CD4-positive, alpha-beta T cell (primary cell): ENCODE measurements around the gene IRAK2. TPM values are rescaled to one million over a fixed set of nuclear protein-coding genes. Genes with fewer than 3 reads are reported as not detected.
A peak's percentile ranks its signal among the peaks of the same experiment; 100 is the strongest.

Experiments used
- ATAC-seq: fragments of 200-7000 bp; cut with Tn5 transposase; one replicate; pipeline ENCODE4 v1.10.0; 2022; ENCODE audit warnings: mild to moderate bottlenecking; ENCODE audit not compliant: poor library complexity
- CTCF ChIA-PET: fragments of 350-600 bp; sonication (Branson Sonifier 250); formaldehyde crosslinking; loops from one replicate; lab custom pipeline; 2021; ENCODE audit warnings: antibody characterized with exemption, inconsistent platforms; lab: Charles Lee
- POLR2A ChIA-PET: fragments of 350-600 bp; sonication (Branson Sonifier 250); formaldehyde crosslinking; loops from one replicate; lab custom pipeline; 2021; ENCODE audit warnings: antibody characterized with exemption, inconsistent platforms; lab: Charles Lee
- DNase-seq, 14 experiments: peaks; one replicate each; pipeline ENCODE4 v3.0.0-alpha.2; 2013 to 2020; ENCODE audit warnings: mixed read lengths in 2 of 14
- H3K27ac ChIP-seq, 2 donors: one replicate each; pipeline versions ENCODE4 v1.5.1 to v1.7.0; 2013; ENCODE audit warnings: low read length in 2 of 2, low read depth in 1 of 2, mild to moderate bottlenecking in 1 of 2
- H3K27me3 ChIP-seq, 2 experiments: 1 replicate in 1 of 2; 2 replicates in 1 of 2; pipeline versions ENCODE4 v1.6.1 to v1.7.0; 2013; ENCODE audit warnings: low read length in 2 of 2, control low read depth in 1 of 2, mild to moderate bottlenecking in 1 of 2, moderate library complexity in 1 of 2; ENCODE audit not compliant: insufficient read depth in 2 of 2, control insufficient read depth in 1 of 2
- H3K36me3 ChIP-seq: one replicate; pipeline ENCODE4 v1.6.1; 2013; ENCODE audit warnings: low read length, control low read depth; ENCODE audit not compliant: insufficient read depth
- H3K4me1 ChIP-seq: one replicate; pipeline ENCODE4 v1.6.1; 2013; ENCODE audit warnings: low read length, control low read depth; ENCODE audit not compliant: insufficient read depth
- H3K4me3 ChIP-seq: one replicate; pipeline ENCODE4 v1.5.1; 2013; ENCODE audit warnings: mild to moderate bottlenecking, low read length, moderate library complexity
- H3K9me3 ChIP-seq, 2 experiments: 1 replicate in 1 of 2; 2 replicates in 1 of 2; pipeline versions ENCODE4 v1.6.1 to v1.7.0; 2013; ENCODE audit warnings: low read length in 2 of 2, mild to moderate bottlenecking in 2 of 2, control low read depth in 1 of 2, moderate library complexity in 1 of 2; ENCODE audit not compliant: control insufficient read depth in 1 of 2, insufficient read depth in 1 of 2
- H3K27ac Mint-ChIP-seq: one replicate; pipeline ENCODE4 v1.8.0; 2020; ENCODE audit warnings: mixed read lengths
- H3K27me3 Mint-ChIP-seq: one replicate; pipeline ENCODE4 v1.8.0; 2021; ENCODE audit warnings: mixed read lengths
- H3K36me3 Mint-ChIP-seq: one replicate; pipeline ENCODE4 v1.8.0; 2021; ENCODE audit warnings: low read depth, mixed read lengths
- H3K4me1 Mint-ChIP-seq: one replicate; pipeline ENCODE4 v1.8.0; 2021; ENCODE audit warnings: low read depth, mixed read lengths
- H3K4me3 Mint-ChIP-seq: one replicate; pipeline ENCODE4 v1.8.0; 2020; ENCODE audit warnings: mild to moderate bottlenecking, mixed read lengths
- H3K9me3 Mint-ChIP-seq: one replicate; pipeline ENCODE4 v1.8.0; 2020; ENCODE audit warnings: mixed read lengths
- intact Hi-C, 2 experiments: fragments of 100-400 bp; cut with DNase I in 1 of 2; cut with micrococcal nuclease in 1 of 2; formaldehyde crosslinking; loops; one replicate each; pipeline versions ENCODE4 v1.15.1 to v1.9.0; 2023 to 2025; cut with DNase I, micrococcal nuclease
- total RNA-seq, 174 experiments: library from RNA in 2 of 174; stranded (reverse) in 2 of 174; gene quantifications; one replicate each; pipeline ENCODE4 v1.2.3 and lab custom pipeline; 2021 to 2026
- TF ChIP-seq, protein P1 (sequence below): fragments of 200-600 bp; IDR thresholded peaks from one replicate; pipeline ENCODE4 v1.8.0; 2022; ENCODE audit warnings: antibody characterized with exemption, mild to moderate bottlenecking

Gene IRAK2
- total RNA-seq, 2 experiments from 2014 or later: 1.4 to 1.6 TPM

GRCh38 chr3:10217359-10217758, 52.6 kb downstream of the IRAK2 start:
- ChIA-PET POLR2A (no interaction called here), CTCF (no interaction called here)
- Mint-ChIP-seq H3K27me3 (no peaks in the 10 kb centered on the region), H3K36me3 (peaks cover 51% of the 10 kb centered on the region), H3K4me1 (peaks cover 13% of the 10 kb centered on the region), H3K27ac (no peak overlapping the region), H3K4me3 (no peak overlapping the region), H3K9me3 (peaks cover 3% of the 10 kb centered on the region)
- no peak for ATAC-seq
- Histone ChIP-seq H3K27ac (no peak overlapping the region), H3K4me3 (no peak overlapping the region), H3K36me3 (peaks cover 14% of the 10 kb centered on the region), H3K27me3 (no peaks in the 10 kb centered on the region), H3K4me1 (peaks cover 20% of the 10 kb centered on the region), H3K9me3 (no peaks in the 10 kb centered on the region)
- DNase-seq: no peak
- intact Hi-C loops: no loop called here
- TF ChIP-seq, protein P1, sequence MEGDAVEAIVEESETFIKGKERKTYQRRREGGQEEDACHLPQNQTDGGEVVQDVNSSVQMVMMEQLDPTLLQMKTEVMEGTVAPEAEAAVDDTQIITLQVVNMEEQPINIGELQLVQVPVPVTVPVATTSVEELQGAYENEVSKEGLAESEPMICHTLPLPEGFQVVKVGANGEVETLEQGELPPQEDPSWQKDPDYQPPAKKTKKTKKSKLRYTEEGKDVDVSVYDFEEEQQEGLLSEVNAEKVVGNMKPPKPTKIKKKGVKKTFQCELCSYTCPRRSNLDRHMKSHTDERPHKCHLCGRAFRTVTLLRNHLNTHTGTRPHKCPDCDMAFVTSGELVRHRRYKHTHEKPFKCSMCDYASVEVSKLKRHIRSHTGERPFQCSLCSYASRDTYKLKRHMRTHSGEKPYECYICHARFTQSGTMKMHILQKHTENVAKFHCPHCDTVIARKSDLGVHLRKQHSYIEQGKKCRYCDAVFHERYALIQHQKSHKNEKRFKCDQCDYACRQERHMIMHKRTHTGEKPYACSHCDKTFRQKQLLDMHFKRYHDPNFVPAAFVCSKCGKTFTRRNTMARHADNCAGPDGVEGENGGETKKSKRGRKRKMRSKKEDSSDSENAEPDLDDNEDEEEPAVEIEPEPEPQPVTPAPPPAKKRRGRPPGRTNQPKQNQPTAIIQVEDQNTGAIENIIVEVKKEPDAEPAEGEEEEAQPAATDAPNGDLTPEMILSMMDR: no peak

- no peaks in the 10 kb centered on the region for H3K27me3 ChIP-seq
- H3K4me1 ChIP-seq: peaks cover 39% of the 10 kb centered on the region
- peaks cover 35% of the 10 kb centered on the region for H3K4me1 Mint-ChIP-seq
- H3K27me3 Mint-ChIP-seq: no peaks in the 10 kb centered on the region
- no peak for ATAC-seq
- no peaks in the 10 kb centered on the region for H3K9me3 ChIP-seq
- no peak overlapping the region for H3K4me3 Mint-ChIP-seq
- peak overlapping the region; percentile 80 for H3K27ac Mint-ChIP-seq
- peaks cover 52% of the 10 kb centered on the region for H3K36me3 Mint-ChIP-seq
- POLR2A ChIA-PET: interaction anchor here (1.2 to 1.9 kb wide), 3 partner anchors 26 to 28 kb away, joined by 3 to 5 read pairs (median 4); partner anchors contain the start of gene TATDN2
- DNase-seq: no peak
- H3K27ac ChIP-seq: no peak overlapping the region
- peaks cover 13% of the 10 kb centered on the region for H3K36me3 ChIP-seq
- H3K9me3 Mint-ChIP-seq: peaks cover 3% of the 10 kb centered on the region
- CTCF ChIA-PET: no interaction called here
- intact Hi-C loops: loop anchor here in 1 of 2 experiments (5.0 to 10.0 kb wide), 2 partner anchors 77 to 375 kb away; partner anchors contain the start of genes RPUSD3 and VHL
- TF ChIP-seq, protein P1: no peak
- H3K4me3 ChIP-seq: no peak overlapping the region
Observed at GRCh38 chr3:10219737-10220136, 55.0 kb downstream of the IRAK2 start.

DNA sequence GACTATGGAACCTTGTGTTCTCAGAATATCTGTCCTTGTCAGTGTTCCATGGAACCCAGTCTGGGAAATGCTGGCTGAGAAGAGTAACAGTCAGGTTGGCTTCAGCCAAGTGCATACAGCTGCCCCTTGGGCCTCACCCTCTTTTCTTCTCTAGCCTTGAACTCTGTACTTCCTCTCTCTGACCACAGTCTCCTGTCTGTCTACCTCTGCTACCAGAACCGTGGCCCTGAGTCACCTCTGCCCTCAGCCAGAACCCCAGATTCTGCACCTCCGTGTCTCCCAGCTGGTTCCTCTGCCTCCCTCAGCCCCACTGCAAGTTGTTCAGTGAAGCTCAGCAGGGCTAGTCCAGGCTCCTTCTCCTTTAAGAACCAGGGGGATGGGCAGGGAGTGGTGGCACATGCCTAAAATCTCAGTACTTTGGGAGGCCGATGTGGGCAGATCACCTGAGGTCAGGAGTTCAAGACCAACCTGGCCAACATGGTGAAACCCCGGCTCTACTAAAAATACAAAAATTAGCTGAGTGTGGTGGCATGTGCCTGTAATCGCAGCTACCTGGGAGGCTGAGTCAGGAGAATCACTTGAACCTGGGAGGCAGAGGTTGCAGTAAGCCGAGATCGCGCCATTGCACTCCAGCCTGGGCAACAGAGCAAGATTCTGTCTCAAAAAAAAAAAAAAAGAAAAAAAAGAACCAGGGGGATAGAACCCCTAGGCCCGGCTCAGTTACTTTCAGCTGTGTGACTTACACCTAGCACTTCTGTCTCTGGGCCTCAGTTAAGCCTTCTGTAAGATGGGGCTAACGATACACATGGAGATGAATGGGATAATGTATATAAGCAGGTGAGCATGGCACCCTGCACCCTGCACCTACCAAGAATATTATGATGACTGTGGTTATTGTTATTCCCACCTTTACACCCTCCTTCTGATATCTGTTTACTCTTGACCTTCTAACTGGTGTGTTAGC, 59.2 kb downstream of the IRAK2 start:
- Histone ChIP-seq H3K27me3 (no peaks in the 10 kb centered on the region), H3K27ac (no peak overlapping the region), H3K9me3 (no peaks in the 10 kb centered on the region), H3K4me3 (no peak overlapping the region), H3K4me1 (peaks cover 69% of the 10 kb centered on the region), H3K36me3 (peaks cover 9% of the 10 kb centered on the region)
- Mint-ChIP-seq H3K27ac (peak overlapping the region; percentile 82), H3K4me3 (peak overlapping the region; percentile 23), H3K27me3 (no peaks in the 10 kb centered on the region), H3K4me1 (peaks cover 54% of the 10 kb centered on the region), H3K36me3 (peaks cover 37% of the 10 kb centered on the region), H3K9me3 (no peaks in the 10 kb centered on the region)
- ChIA-PET POLR2A (interaction anchor here (0.6 to 3.1 kb wide), 11 partner anchors 17 to 291 kb away, joined by 3 to 28 read pairs (median 4); partner anchors contain the start of genes CRELD1, EMC3 and VHL), CTCF (interaction anchor here (0.6 to 1.9 kb wide), 5 partner anchors 18 to 39 kb away, joined by 3 to 5 read pairs (median 5); no protein-coding TSS in a partner anchor)
- intact Hi-C loops: loop anchor here (2.0 to 10.0 kb wide), 3 partner anchors 25 to 379 kb away; partner anchors contain the start of genes RPUSD3 (in 1 of the 2) and VHL (in 1 of the 2)
- ATAC-seq (peak; percentile 52), DNase-seq (peak in 13 of 14 experiments; percentile 15 to 75 (median 43))
- TF ChIP-seq, protein P1: no peak
